Left lung (tissue), 10 donors: Measurements from ENCODE around the gene MCCC1. TPM values are rescaled to one million over a fixed set of nuclear protein-coding genes. Genes with fewer than 3 reads are reported as not detected.
A peak's percentile ranks its signal among the peaks of the same experiment; 100 is the strongest.

Experiments used
- ATAC-seq: fragments of 200-7000 bp; cut with Tn5 transposase; one replicate; pipeline ENCODE4 v1.9.1; 2020; ENCODE audit warnings: moderate library complexity
- DNase-seq, 4 donors: peaks; one replicate each; pipeline ENCODE4 v3.0.0-alpha.2; 2013 to 2020
- H3K27ac ChIP-seq, 2 donors: fragments of 200-600 bp; sonication (generic) in 1 of 2; one replicate each; pipeline versions ENCODE4 v1.5.0 to v1.8.0; 2020 to 2021
- H3K27me3 ChIP-seq, 2 donors: fragments of 200-600 bp; sonication (generic) in 1 of 2; one replicate each; pipeline versions ENCODE4 v1.5.0 to v1.8.0; 2020 to 2021
- H3K36me3 ChIP-seq, 2 donors: fragments of 200-600 bp; sonication (generic) in 1 of 2; one replicate each; pipeline versions ENCODE4 v1.5.0 to v1.8.0; 2020 to 2021
- H3K4me1 ChIP-seq, 2 donors: fragments of 200-600 bp; one replicate each; pipeline ENCODE4 v1.8.0; 2021
- H3K4me3 ChIP-seq, 2 donors: fragments of 200-600 bp; sonication (generic) in 1 of 2; one replicate each; pipeline versions ENCODE4 v1.5.0 to v1.8.0; 2020 to 2021; ENCODE audit warnings: mild to moderate bottlenecking in 1 of 2
- H3K9me3 ChIP-seq, 2 donors: fragments of 200-600 bp; sonication (generic) in 1 of 2; one replicate each; pipeline versions ENCODE4 v1.5.0 to v1.8.0; 2020 to 2021
- intact Hi-C, 2 donors: fragments of 100-400 bp; cut with DNase I; formaldehyde crosslinking; loops; one replicate each; pipeline versions ENCODE4 v1.11.2 to v1.14.2; 2022
- polyA plus RNA-seq, 6 donors: library from polyadenylated mRNA; unstranded; fragments of 120-200 nt; gene quantifications; one replicate each; pipeline ENCODE4 v1.2.1, GENCODE V29; 2013; ENCODE audit not compliant: insufficient read length in 6 of 6
- total RNA-seq, 2 donors: library from RNA; stranded (reverse); fragmentation: NEBNext Ultra II Directional; extraction: Animal tissue kit (Norgen Biotek cat#: 25700); gene quantifications; one replicate each; pipeline ENCODE4 v1.2.1, GENCODE V29; 2021
- TF ChIP-seq, protein P1 (sequence below), 2 donors: fragments of 200-600 bp; sonication (generic) in 1 of 2; IDR thresholded peaks; one replicate each; pipeline versions ENCODE4 v1.5.0 to v1.8.0; 2021; ENCODE audit warnings: antibody characterized with exemption in 2 of 2
- donor health status: DM: no; HTN: yes; CAD: no.
- donor health status: DM: no; HTN: no; CAD: no.

The MCCC1 gene
- total and polyA plus RNA-seq, 8 donors, result 45.4 to 61.8 (median 51.1) TPM

DNA sequence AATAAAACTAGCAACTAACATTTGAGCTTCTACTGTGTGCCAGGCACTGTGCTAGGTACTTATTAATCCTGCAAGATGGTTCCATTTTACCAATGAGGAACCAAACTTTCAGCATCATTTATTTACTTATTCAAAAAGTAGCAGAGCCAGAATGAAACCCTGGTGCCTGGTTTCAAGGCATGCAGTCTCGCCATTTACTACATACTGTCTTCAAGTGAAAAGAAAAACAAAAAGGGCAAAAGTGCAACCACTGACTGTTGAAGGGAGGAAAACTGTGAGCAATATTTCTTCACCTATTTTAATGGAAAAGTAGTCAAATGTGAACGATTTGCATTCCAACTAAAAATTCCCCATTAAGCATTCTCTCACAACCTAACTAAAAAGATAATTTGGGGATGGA is 127.7 kb downstream of the MCCC1 start:
- Histone ChIP-seq H3K27ac (no peak overlapping the region), H3K4me3 (no peak overlapping the region), H3K36me3 (no peaks in the 10 kb centered on the region), H3K27me3 (no peaks in the 10 kb centered on the region), H3K9me3 (no peaks in the 10 kb centered on the region), H3K4me1 (peaks cover 0 to 33% of the 10 kb centered on the region in 2 donors)
- intact Hi-C loops, result no loop called here
- TF ChIP-seq, protein P1, sequence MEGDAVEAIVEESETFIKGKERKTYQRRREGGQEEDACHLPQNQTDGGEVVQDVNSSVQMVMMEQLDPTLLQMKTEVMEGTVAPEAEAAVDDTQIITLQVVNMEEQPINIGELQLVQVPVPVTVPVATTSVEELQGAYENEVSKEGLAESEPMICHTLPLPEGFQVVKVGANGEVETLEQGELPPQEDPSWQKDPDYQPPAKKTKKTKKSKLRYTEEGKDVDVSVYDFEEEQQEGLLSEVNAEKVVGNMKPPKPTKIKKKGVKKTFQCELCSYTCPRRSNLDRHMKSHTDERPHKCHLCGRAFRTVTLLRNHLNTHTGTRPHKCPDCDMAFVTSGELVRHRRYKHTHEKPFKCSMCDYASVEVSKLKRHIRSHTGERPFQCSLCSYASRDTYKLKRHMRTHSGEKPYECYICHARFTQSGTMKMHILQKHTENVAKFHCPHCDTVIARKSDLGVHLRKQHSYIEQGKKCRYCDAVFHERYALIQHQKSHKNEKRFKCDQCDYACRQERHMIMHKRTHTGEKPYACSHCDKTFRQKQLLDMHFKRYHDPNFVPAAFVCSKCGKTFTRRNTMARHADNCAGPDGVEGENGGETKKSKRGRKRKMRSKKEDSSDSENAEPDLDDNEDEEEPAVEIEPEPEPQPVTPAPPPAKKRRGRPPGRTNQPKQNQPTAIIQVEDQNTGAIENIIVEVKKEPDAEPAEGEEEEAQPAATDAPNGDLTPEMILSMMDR (IDR thresholded peaks at IDR 0.05), result no peak
- ATAC-seq, result no peak
- DNase-seq, result no peak

DNA sequence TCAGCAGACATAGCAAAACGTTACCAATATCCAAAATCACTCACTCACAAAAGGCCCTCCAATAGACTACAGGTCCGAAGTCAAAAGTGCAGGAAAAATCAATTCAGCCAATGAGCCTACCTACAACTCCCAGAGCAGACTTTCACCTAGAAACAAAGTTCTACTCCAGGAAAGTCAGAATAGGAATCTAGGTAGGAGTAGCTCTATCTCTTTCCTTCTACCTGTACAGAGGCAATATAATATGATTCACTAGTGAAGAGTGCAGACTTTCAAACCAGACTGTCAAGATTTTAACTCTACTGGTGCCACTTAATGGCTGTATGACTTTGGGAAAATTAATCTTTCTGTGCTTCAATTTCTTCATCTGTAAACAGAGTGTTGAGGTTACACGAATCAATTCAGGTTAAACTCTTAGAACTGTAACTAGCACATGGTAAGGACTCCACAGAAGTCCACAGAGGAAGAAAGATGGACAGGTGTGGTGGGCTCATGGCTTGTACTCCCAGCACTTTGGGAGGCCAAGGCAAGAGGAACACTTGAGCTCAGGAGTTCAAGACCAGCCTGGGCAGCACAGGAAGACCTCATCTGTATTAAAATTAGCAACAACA is 128.4 kb downstream of the MCCC1 start:
- Histone ChIP-seq H3K4me1 (peaks cover 0 to 34% of the 10 kb centered on the region in 2 donors), H3K27ac (no peak overlapping the region), H3K36me3 (no peaks in the 10 kb centered on the region), H3K27me3 (no peaks in the 10 kb centered on the region), H3K4me3 (no peak overlapping the region), H3K9me3 (no peaks in the 10 kb centered on the region)
- ATAC-seq (no peak), DNase-seq (no peak)
- intact Hi-C loops, result no loop called here
- TF ChIP-seq, protein P1 (IDR thresholded peaks at IDR 0.05), result no peak

DNA sequence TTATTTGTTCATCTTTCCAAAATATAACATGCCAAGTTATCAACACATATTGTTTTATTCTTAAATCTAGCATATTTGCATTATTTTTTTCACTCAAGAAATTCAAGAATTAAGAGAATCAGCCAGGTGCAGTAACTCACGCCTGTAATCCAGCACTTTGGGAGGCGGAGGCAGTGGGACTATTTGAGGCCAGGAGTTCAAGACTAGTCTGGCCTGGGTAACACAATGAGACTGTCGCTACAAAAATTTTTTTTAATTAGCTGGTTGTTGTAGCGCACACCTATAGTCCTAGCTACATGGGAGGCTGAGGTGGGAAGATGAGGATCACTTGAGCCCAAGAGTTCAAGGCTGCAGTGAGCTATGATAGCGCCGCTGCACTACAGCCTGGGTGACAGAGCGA is 129.4 kb downstream of the MCCC1 start:
- DNase-seq (no peak), ATAC-seq (no peak)
- no peak overlapping the region for H3K4me3 ChIP-seq
- peaks cover 0 to 34% of the 10 kb centered on the region in 2 donors for H3K4me1 ChIP-seq
- H3K9me3 ChIP-seq, result no peaks in the 10 kb centered on the region
- no peaks in the 10 kb centered on the region for H3K27me3 ChIP-seq
- intact Hi-C loops, result no loop called here
- H3K27ac ChIP-seq, result no peak overlapping the region
- no peaks in the 10 kb centered on the region for H3K36me3 ChIP-seq
- TF ChIP-seq, protein P1 (IDR thresholded peaks at IDR 0.05), result no peak

DNA sequence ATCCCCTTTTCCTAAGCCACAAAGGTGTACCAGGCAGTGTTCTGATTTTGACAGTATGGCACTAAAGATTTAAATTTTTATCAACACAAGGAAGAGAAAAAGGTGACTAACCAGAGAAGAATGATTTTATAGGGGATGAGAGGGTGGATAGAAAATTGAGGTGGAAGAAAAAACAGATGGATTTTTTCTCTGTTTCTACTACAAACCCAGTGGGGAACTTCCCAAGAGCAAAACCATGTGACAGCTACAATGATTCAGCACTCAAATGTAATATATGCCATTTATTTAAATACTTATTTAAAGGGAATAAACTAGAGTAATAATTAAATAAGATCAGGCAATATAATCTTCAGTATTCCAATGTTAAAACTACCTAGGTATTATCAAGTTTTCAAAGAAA is 130.0 kb downstream of the MCCC1 start:
- H3K4me1 ChIP-seq, result peaks cover 0 to 34% of the 10 kb centered on the region in 2 donors
- DNase-seq (no peak), ATAC-seq (no peak)
- H3K4me3 ChIP-seq, result no peak overlapping the region
- no peaks in the 10 kb centered on the region for H3K36me3 ChIP-seq
- intact Hi-C loops, result no loop called here
- H3K27me3 ChIP-seq, result no peaks in the 10 kb centered on the region
- no peaks in the 10 kb centered on the region for H3K9me3 ChIP-seq
- TF ChIP-seq, protein P1 (IDR thresholded peaks at IDR 0.05), result no peak
- no peak overlapping the region for H3K27ac ChIP-seq

DNA sequence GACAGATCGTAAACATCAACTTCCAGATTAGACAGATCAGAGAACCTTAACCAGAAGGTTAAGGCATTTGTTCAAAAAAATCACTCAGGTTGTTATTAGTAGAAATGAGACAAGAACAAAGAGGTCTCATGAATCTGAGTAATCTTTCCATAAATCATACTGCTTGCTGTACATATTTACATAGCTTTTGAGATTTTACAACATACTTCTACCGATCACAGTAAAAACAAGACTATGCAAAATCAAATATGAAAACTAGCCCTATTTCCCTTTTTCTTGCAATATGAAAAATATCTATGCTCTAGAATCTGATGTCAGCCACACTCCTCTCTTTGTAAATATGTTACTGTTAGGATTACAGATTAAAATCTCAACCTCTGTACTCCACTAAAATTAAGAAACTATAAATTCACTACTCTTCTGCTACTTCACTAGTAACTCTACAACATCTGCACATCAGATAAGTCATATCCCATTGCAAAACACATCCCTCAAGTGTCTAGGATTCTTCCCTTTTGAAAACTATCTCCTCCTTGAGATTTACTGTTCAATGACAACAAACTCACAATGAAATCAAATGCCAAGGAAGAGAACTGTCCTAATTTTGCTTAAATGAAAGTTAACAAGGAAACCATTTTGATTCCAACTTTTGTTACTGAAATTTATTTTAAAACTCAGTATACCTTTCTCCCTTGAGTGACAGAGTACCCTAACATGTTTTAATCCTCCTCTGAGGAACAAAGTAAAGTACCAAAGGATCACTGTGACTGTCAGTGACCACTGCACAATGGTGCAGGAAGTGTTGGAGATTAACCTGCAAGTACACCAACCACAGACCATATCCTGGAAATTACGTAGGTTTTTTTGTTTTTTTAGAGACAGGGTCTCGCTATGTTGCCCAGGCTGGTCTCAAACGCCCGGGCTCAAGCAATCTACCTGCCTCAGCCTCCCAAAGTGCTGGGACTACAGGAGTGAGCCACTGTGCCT is 131.8 kb downstream of the MCCC1 start:
- Histone ChIP-seq H3K4me1 (peaks cover 0 to 34% of the 10 kb centered on the region in 2 donors), H3K27ac (peak overlapping the region in 1 of 2 donors; percentile 43), H3K27me3 (no peaks in the 10 kb centered on the region), H3K4me3 (no peak overlapping the region), H3K36me3 (peaks cover 0 to under 1% of the 10 kb centered on the region in 2 donors), H3K9me3 (no peaks in the 10 kb centered on the region)
- intact Hi-C loops, result no loop called here
- DNase-seq, result no peak
- TF ChIP-seq, protein P1 (IDR thresholded peaks at IDR 0.05), result no peak
- ATAC-seq, result no peak
